GM18502 (cell line): ENCODE results near the gene PDE2A.
"Not testable (repeated sequence)": the region's sequence is repeated elsewhere in the genome, so short reads cannot be mapped to it uniquely, and the experiment has no call there.

ENCODE experiments used
- ATAC-seq: cut with Tn5 transposase; IDR thresholded peaks from one replicate; pipeline ENCODE4 v1.9.1; 2021; ENCODE audit warnings: mild to moderate bottlenecking; ENCODE audit not compliant: unreplicated experiment, poor library complexity

The PDE2A gene

DNA sequence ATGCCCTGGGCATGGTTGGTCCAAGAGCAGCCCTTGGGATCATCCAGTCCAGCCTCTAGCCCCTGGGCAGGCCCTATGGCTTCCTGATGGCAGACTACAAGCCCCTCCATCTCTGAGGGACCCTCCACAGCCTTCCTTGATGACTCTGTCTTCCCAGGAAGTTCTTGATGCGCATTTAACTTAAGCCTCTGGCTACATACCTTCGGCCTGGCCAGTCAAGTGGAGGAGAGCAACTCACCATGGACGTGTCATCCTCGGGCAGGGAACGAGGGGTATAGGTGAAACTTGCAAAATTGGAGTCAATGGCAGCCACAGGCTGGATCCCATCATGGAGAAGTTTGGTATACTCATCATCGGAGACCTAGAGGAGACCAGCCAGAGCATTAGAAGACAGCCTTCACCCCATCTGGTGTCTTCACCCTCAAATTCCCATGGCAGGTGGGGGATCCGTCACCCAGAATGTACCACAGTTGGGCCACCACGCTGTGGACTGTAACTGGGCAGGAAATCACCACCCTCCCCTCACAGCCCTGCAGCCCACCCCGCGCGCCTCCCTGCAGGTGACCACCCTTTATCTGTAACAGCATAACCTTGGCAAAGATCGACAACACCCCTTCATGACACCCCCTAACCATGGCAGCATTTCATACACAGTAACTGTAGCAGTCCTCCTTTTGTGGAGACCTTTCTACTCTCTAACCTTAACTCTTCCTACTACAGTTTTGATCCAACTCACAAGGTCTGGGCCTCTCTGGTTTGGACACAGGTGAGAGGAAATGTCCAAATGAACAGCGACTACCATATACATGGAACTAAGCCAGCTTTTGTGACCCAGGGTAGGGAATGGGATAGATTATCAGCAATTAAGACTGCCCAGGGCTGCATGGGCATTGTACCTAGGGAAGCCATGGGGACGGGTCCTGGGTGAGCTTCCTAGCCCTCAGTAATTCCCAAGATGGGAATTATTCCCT, 91.7 kb downstream of the PDE2A start:
- no peak for ATAC-seq

DNA sequence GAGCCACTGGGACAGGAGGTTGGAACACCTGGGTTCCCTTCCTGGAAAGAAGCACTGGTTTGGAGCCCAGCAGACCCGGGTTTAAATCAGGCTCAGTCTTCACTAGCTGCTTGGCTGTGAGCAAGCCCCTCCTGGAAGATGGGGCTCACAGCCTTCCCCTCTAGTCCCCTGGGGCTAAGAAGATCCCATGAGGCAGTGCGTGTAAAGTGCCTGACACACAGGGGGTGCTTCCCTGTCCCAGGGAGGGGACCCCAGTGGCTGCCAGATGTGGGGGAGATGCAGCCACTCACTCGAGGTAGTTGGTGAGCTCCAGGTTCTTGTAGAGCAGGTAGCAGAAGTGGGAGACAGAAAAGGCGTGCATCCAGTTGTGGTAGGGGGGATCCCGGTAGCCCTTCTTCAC, 93.2 kb downstream of the PDE2A start:
- no peak for ATAC-seq

DNA sequence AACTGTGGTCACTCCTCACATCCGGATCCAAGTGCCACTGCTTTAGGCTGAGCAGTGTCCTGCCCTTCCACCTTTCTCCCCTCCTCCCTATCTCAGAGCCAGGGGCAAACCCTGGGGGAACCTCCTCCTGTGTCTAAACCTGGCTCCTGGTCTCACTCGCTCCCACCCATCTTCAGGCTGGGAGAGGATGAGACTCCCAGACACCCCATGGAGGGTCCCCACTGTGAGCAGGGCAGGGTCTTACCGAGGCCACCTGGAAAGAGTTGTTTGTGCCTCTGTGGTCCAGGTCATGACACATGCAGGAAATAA, 93.6 kb downstream of the PDE2A start:
- no peak for ATAC-seq

DNA sequence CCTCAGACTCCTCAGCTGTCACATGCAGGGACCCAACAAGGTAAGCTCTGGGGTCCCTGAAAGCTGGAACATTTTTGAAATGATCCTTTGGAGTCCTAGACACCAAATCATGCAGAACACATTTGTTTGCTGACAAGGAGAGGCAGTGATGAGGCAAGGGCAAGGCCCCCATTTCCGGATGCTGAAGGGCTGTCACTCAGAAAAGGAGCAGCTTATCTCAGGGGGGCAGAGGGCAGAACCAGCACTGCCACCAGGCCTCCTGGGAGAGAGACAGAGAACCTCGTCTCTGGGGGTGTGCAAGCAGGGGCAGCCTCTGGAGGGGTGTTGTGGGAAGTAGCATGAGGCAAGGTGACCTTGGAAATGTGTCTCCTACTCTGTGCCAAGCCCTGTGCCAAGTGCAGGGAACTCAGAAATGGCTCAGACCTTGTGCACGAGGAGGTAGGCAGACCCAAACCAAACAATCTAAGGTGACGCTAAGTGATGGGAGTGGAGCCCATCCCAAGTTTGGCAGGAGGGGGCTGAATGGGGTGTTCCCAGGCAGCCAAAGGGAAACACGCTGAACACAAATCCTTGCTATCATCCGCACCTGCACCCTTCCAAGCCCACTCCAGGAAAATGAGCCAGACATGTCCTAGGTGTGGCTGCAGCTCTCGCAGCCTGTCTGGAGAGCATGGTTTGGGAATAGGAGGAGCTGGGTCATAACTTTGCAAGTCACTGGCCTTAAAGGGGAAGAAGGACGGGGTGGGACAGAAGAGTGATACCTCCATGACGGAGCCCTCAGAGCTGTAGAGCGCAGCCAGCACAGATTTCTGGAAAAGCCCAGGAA, 94.2 kb downstream of the PDE2A start:
- no peak for ATAC-seq

DNA sequence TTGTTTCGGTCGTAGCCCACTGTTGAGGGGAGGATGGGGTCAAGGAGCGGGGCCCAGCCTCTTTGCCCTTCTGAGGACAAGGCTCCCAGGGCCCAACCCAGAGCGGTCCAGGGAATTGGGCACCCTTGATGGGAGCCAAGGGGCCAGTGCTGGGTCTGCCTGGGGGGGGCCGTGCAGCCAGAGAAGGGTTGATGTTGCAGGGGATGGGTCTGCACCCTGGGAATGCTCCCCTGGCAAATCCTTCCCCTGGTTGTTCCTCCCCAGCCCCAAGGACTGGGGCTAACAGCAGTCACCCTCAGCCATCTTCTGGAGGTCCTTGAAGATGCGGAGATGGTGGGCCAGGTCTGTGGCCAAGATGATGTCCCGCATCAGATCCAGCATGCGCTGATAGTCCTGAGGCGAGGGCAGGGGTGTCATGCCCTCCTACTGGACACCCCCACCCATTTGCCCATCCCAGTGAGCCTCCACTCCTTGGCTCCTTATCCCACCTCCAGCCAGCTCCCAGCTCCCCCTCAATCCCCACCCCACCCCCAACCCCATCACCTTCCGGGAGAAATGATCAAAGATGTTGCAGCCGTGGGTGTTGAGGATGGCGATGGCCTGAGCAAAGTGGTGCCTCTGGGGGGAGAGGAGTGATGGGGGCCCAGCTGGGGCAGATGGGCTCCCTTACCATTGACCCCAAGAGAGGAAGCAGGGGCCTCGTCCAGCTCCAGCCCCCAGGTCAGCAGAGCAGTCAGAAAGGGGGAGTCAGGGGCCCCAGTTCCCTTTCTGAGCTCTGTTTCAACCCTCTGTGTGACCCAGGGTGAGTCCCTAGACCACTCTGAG, 95.0 kb downstream of the PDE2A start:
- ATAC-seq = no peak

DNA sequence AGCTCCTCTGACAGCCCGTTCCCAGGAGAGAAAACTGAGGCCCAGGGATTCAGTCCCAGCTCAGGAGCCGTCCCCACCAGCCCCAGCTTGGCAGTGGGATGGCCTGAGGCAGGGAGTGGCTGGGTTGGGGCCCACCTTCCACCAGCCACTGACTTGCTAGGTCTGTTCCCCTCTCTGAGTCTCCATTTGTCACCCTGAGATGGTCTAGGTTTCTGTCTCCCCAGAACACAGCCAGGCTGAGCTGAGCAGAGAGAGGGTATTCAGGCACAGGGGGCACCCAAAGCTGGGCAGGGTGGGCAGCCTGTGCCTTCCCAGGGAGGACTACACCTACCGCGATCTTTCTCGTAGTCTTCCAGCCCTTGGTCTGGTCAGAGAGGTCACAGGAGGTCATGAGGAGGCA, 95.7 kb downstream of the PDE2A start:
- ATAC-seq = no peak

DNA sequence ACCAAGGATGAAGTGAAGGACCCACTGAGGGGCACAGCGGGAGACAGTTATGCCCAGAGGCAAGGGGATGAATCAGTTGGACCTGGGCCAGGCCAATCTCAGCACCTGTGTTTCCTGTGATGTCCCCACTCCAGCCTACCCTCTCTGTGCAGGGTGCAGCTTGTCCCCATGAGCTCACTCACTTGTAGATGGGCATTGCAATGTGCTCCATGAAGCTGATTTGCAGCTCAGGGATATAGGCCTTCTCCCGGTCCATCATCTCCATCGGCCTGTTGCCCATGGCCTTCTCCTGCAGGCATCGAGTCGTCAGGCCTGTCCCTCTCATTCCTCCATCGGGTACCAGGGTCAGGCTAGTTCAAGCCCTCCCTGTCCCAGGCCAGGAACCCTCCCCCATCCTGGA, 96.2 kb downstream of the PDE2A start:
- no peak for ATAC-seq

DNA sequence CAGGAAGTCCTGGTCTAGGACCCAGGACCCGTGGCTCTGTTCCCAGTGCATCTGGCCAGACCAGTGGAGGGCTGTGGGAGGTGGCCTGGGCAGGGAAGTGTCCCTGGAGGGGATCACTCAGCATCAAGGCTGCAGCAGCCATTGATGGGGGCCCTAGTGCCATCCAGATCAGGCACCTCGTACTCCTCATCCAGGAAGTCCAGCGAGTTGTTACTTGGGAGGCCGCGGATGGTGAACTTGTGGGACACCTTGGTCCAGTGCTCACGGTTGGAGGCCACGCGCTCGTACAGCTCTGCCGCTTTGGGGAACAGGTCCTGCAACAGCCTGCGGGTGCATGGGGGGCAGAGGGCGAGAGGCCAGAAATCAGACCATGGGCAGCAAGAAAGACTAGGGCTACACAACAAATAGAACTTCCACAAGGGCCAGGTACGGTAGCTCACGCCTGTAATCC, 96.9 kb downstream of the PDE2A start:
- no peak for ATAC-seq

DNA sequence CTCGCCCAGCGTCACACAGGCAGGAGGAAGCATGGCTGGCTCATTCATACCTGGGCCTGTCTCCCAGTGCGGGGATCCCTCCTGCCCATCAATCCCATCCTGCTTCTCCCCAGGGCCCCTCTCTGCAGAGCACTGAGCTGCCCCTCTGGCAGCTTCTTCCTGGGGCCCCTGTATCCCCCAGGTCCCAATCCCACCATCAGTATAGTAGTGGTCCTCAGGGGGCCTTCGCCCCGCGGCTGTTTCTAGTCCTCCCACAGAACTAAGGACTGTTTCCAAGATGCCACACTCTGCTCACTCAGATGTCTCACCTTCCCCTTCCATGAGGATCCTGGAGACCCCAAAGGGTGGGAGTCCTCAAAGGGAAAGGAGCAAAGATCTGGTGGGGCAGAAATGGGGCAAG, 97.6 kb downstream of the PDE2A start:
- no peak for ATAC-seq

DNA sequence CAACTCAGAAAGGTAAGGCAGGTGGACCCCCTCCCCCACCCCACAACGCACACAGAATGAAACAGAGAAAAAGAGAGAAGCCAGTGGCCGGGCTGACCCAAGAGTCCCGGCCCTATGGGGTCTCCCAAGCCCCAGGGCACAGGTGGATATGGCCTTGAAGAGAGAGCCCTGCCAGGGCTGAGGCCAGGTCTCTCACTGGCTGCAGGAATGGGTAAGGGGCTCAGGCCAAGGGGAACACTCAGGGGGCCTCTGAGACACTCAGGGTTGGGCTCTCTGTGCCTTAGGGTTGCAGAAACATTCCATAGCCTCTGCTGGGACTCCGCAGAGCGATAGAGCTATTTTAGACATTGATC, 98.0 kb downstream of the PDE2A start:
- no peak for ATAC-seq

DNA sequence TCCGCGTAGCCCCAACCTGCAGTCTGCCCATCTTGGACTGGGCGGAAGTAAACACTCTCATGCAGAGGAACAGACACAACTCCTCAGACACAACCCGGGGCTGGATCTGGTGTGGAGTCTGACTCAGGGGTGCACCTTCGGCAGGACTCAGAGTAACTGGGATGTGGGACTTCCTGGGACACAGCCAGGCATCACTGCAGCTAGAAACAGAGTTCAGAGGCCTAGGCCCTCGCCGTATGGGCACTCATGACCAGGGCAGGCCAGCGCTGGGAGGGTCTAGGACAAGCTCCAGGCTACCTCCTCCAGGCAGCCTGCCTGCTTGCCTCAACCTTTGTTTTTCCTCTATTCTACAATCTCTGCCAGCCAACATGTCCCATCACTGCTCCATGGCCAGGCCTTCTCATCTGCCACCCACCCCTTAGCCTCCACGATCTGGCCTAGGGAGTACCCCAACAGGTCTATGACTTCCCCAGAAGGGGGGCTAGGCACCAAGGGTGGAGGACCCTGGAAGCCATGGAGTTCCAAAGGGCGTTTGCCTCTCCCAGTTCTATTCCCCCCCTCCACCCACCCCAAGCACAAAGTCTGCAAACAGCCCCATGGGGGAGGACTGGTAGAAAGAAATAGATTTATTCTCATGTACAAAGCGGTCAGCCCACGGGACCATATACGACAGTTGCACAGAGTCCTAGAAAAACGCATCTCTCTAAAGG, 98.5 kb downstream of the PDE2A start:
- ATAC-seq = no peak

DNA sequence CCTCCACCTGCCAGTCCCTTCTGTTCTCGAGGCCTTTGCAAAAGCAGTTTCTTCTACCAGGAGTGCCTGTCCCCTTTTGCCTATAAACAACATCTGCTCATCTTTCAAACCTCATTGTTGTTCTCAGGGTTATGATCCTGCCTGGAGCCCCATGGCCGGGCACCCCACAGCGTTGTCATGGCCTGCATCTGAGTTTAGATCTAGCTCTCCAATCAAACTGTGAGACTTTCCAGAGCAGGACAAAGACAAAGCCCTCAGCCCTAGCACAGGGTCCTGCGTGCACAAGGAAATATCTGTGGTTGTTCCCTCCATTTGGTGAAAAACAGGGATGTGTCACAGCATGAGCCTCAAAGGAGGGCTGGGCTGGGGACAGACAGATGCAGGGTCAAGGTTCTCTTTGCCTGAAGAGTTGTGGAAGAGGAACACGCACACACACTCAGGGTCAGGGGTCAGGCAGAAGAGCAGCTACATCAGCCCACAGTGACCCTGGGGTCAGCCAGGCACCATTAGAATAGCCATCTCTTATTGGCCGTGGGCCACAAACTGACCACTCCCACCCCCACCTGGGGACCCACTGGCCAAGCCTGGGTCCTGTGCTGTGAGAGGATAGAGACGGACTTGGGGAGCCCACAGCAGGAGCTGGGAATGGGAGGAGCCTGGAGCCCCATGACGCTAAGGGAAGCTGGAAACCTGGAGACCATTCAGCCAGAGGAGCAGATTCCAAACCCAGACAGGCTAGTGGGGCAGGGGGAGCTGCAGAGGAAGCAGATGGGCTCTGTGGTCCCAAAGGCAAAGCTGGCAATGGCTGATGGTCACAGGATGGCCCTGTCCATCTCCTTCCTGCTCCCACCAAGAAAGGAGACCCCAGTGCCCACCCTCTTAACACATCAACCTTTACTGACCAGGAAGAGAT, 99.4 kb downstream of the PDE2A start:
- ATAC-seq = no peak

DNA sequence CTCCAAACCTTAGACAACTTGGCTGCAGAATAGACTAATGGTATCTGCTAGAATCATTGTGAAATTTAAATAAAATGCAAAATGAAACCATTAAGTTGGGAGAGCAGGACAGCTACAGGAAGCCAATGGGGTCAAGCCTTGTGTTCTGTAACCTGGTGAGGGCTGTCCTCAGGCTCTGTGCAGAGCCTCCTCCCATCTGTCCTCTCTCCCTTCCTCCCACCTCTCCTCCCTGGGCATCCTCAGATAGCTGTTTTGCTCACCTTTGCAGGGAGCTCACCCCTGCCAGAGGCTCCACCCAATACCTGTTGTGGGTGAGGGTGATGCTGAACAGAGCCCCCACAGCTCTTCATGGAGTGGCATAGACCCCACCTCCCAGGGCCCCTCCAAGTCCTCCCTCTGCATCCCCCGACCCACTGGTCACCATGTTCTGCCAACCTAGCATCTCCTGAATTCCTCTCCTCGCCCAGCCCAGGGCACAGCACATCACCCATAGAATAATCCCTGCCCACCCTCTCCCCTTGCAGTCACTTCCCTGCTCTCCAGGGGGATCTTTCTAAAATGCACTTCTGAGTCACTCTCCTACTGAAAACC, 100.3 kb downstream of the PDE2A start:
- ATAC-seq = no peak

DNA sequence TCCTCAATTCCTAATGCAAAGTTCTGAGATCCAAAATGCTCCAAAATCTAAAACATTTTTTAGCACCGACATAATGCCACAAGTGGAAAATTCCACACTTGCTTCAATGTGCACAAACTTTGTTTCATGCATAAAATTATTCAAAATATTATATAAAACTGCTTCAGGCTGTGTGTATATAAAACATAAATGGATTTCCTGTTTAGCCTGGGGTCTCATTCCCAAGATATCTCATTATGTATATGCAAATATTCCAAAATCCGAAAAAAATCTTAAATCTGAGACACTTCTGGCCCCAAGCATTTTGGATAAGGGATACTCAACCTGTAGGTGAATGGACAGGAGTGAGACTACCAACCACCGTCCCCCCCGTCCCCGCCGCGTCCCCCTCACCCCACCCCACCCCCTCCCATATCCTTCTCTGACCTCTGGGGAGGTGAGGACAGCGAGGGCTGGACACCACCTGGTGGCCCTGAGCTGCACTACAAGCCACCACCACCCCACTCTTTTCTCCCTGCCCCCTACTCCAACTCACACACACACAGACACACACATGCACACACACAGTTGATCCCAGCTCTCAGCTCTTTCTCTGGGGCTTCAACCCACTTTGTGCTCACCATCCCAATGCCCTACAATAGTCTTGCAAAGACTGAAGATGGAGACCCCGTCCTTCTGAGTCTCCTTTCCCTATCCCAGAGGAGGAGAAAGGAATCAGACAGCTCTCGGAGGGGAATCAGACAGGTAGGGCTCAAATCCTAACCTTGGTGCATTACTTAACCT, 101.0 kb downstream of the PDE2A start:
- no peak for ATAC-seq

DNA sequence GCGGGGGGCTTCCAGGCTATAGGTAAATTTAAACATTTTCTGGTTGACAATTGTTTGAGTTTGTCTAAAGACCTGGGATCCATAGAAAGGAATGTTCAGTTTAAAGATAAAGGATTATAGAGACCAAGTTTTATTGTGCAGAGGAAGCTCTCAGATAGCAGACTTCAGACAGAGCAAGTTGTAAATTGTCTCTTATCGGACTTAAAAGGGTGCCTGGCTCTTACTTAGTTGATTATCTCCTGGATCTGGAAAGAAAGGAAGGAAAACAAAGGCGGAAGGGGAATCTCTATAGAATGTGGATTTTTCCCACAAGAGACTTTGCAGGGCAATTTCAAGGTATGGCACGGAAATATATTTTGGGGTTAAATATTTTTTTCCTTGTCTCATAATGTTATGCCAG, 101.7 kb downstream of the PDE2A start:
- not testable (repeated sequence) for ATAC-seq

DNA sequence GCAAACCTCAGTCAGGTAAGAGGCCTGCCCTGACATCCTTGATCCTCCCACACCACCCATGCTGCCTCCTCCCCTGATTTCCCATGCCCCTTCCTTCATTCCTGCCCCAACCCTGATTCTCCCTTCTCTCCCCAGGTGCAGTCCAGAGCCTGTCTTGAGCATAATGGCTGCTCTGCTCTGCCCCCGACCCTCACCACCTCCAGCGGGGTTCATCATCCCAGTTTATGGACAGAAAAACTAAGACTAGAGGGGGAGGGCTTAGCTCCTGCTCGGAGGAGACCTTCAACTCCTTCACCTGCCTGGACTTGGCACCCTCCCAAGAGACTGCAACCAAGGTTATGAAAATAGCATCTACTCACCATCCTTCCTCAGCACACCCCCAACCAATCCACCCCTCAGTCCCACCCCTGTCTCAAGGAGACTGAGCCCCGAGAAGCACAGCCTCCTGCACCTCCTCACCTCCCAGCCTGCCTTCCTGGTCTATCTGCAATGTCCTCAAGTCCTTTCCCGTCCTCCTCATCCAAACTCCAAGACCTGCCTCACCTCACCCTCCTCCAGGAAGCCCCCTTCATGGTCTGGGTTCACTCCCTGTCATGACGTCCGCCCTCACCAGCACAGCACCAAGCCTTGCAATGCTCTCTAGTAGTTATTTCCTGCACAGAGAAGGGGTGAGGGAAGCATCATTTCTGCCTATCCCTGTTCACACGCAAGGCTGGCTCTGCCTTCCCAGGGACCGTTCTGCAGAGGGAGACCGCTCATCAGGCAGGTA, 103.1 kb downstream of the PDE2A start:
- ATAC-seq = no peak
